Measurements from ENCODE around the gene USP17L17. TPM values are rescaled to one million over a fixed set of nuclear protein-coding genes. Genes with fewer than 3 reads are reported as not detected.
"Not testable (repeated sequence)": the region's sequence is repeated elsewhere in the genome, so short reads cannot be mapped to it uniquely, and the experiment has no call there.

USP17L17 gene
- not detected in 3 replicates for total RNA-seq

GRCh38 chr4:9243579-9243978, at the start of gene USP17L17:
Gene USP17L17 (plus strand): TSS chr4:9243879. CDS start chr4:9243879, 0 bp downstream.
- H3K4me3 Mint-ChIP-seq; H3K36me3 Mint-ChIP-seq; H3K9me3 Mint-ChIP-seq; H3K4me1 Mint-ChIP-seq; DNase-seq (ENCODE audit: low spot score in 2 of 2, unreplicated experiment in 2 of 2); H3K27me3 Mint-ChIP-seq (ENCODE audit: low read depth); H3K27ac Mint-ChIP-seq: not testable (repeated sequence)

GRCh38 chr4:9210357-9210756, 33.3 kb upstream of the USP17L17 start, which contains the start of gene USP17L10:
Gene USP17L10 (plus strand): TSS chr4:9210657. CDS start chr4:9210657, 0 bp downstream.
- not testable (repeated sequence) for H3K9me3 Mint-ChIP-seq; H3K4me3 Mint-ChIP-seq; H3K27me3 Mint-ChIP-seq (ENCODE audit: low read depth); H3K36me3 Mint-ChIP-seq; H3K27ac Mint-ChIP-seq; H3K4me1 Mint-ChIP-seq; DNase-seq (ENCODE audit: low spot score in 2 of 2, unreplicated experiment in 2 of 2)

GRCh38 chr4:9214701-9215100, 29.0 kb upstream of the USP17L17 start:
- H3K27me3 Mint-ChIP-seq (ENCODE audit: low read depth); H3K4me3 Mint-ChIP-seq; H3K4me1 Mint-ChIP-seq; DNase-seq (ENCODE audit: low spot score in 2 of 2, unreplicated experiment in 2 of 2); H3K36me3 Mint-ChIP-seq; H3K27ac Mint-ChIP-seq; H3K9me3 Mint-ChIP-seq: not testable (repeated sequence)

- not testable (repeated sequence) for H3K4me3 Mint-ChIP-seq, H3K36me3 Mint-ChIP-seq
Measured at GRCh38 chr4:9215105-9215504, 28.6 kb upstream of the USP17L17 start, which contains the start of gene USP17L11. Gene USP17L11 (plus strand): TSS chr4:9215405. CDS start chr4:9215405, 0 bp downstream.

GRCh38 chr4:9219852-9220251, 23.8 kb upstream of the USP17L17 start, which contains the start of gene USP17L12:
Gene USP17L12 (plus strand): TSS chr4:9220152. CDS start chr4:9220152, 0 bp downstream.
- not testable (repeated sequence) for H3K27ac Mint-ChIP-seq; DNase-seq (ENCODE audit: low spot score in 2 of 2, unreplicated experiment in 2 of 2); H3K4me3 Mint-ChIP-seq; H3K4me1 Mint-ChIP-seq; H3K27me3 Mint-ChIP-seq (ENCODE audit: low read depth); H3K9me3 Mint-ChIP-seq; H3K36me3 Mint-ChIP-seq

More at GRCh38 chr4:9215105-9215504, 28.6 kb upstream of the USP17L17 start, which contains the start of gene USP17L11:
- H3K27me3 Mint-ChIP-seq (ENCODE audit: low read depth); H3K9me3 Mint-ChIP-seq; DNase-seq (ENCODE audit: low spot score in 2 of 2, unreplicated experiment in 2 of 2); H3K27ac Mint-ChIP-seq; H3K4me1 Mint-ChIP-seq: not testable (repeated sequence)

GRCh38 chr4:9224596-9224995, 19.1 kb upstream of the USP17L17 start, which contains the start of gene USP17L13:
Gene USP17L13 (plus strand): TSS chr4:9224896. CDS start chr4:9224896, 0 bp downstream.
- H3K27me3 Mint-ChIP-seq (ENCODE audit: low read depth); H3K4me1 Mint-ChIP-seq; H3K4me3 Mint-ChIP-seq; H3K27ac Mint-ChIP-seq; DNase-seq (ENCODE audit: low spot score in 2 of 2, unreplicated experiment in 2 of 2); H3K9me3 Mint-ChIP-seq; H3K36me3 Mint-ChIP-seq: not testable (repeated sequence)

- H3K9me3 Mint-ChIP-seq; H3K4me3 Mint-ChIP-seq; H3K27me3 Mint-ChIP-seq (ENCODE audit: low read depth); H3K36me3 Mint-ChIP-seq; H3K4me1 Mint-ChIP-seq; H3K27ac Mint-ChIP-seq: not testable (repeated sequence)
- DNase-seq (ENCODE audit: low spot score in 2 of 2, unreplicated experiment in 2 of 2): peak in 1 of 2 experiments; percentile 33
Measured at GRCh38 chr4:9230249-9230648, 13.4 kb upstream of the USP17L17 start.

GRCh38 chr4:9234085-9234484, 9.6 kb upstream of the USP17L17 start, which contains the start of gene USP17L15:
Gene USP17L15 (plus strand): TSS chr4:9234385. CDS start chr4:9234385, 0 bp downstream.
- H3K36me3 Mint-ChIP-seq; H3K4me3 Mint-ChIP-seq; H3K9me3 Mint-ChIP-seq; H3K27me3 Mint-ChIP-seq (ENCODE audit: low read depth); H3K4me1 Mint-ChIP-seq; H3K27ac Mint-ChIP-seq; DNase-seq (ENCODE audit: low spot score in 2 of 2, unreplicated experiment in 2 of 2): not testable (repeated sequence)

GRCh38 chr4:9238461-9238860, 5.2 kb upstream of the USP17L17 start:
- H3K9me3 Mint-ChIP-seq; H3K27ac Mint-ChIP-seq; H3K4me1 Mint-ChIP-seq; H3K27me3 Mint-ChIP-seq (ENCODE audit: low read depth); DNase-seq (ENCODE audit: low spot score in 2 of 2, unreplicated experiment in 2 of 2); H3K36me3 Mint-ChIP-seq; H3K4me3 Mint-ChIP-seq: not testable (repeated sequence)

- not testable (repeated sequence) for H3K36me3 Mint-ChIP-seq; H3K27me3 Mint-ChIP-seq (ENCODE audit: low read depth); H3K9me3 Mint-ChIP-seq; H3K27ac Mint-ChIP-seq; H3K4me1 Mint-ChIP-seq; H3K4me3 Mint-ChIP-seq
- DNase-seq (ENCODE audit: low spot score in 2 of 2, unreplicated experiment in 2 of 2): peak; percentile 16 to 25
Measured at GRCh38 chr4:9247953-9248680, 4.4 kb downstream of the USP17L17 start, which contains the start of gene USP17L18. Gene USP17L18 (plus strand): TSS chr4:9248630. CDS start chr4:9248630, 0 bp downstream.

GRCh38 chr4:9253078-9253477, 9.4 kb downstream of the USP17L17 start, which contains the start of gene USP17L19:
Gene USP17L19 (plus strand): TSS chr4:9253378. CDS start chr4:9253378, 0 bp downstream.
- DNase-seq (ENCODE audit: low spot score in 2 of 2, unreplicated experiment in 2 of 2); H3K36me3 Mint-ChIP-seq; H3K4me3 Mint-ChIP-seq; H3K4me1 Mint-ChIP-seq; H3K9me3 Mint-ChIP-seq; H3K27me3 Mint-ChIP-seq (ENCODE audit: low read depth); H3K27ac Mint-ChIP-seq: not testable (repeated sequence)

- not testable (repeated sequence) for H3K36me3 Mint-ChIP-seq; H3K9me3 Mint-ChIP-seq; H3K27ac Mint-ChIP-seq; H3K27me3 Mint-ChIP-seq (ENCODE audit: low read depth); DNase-seq (ENCODE audit: low spot score in 2 of 2, unreplicated experiment in 2 of 2); H3K4me3 Mint-ChIP-seq; H3K4me1 Mint-ChIP-seq
Measured at GRCh38 chr4:9257824-9258223, 14.1 kb downstream of the USP17L17 start, which contains the start of gene USP17L20. Gene USP17L20 (plus strand): TSS chr4:9258124. CDS start chr4:9258124, 0 bp downstream.

- not testable (repeated sequence) for H3K9me3 Mint-ChIP-seq; H3K4me1 Mint-ChIP-seq; H3K4me3 Mint-ChIP-seq; H3K27ac Mint-ChIP-seq; DNase-seq (ENCODE audit: low spot score in 2 of 2, unreplicated experiment in 2 of 2); H3K27me3 Mint-ChIP-seq (ENCODE audit: low read depth); H3K36me3 Mint-ChIP-seq
Measured at GRCh38 chr4:9262572-9262971, 18.9 kb downstream of the USP17L17 start, which contains the start of gene USP17L21. Gene USP17L21 (plus strand): TSS chr4:9262872. CDS start chr4:9262872, 0 bp downstream.

- DNase-seq (ENCODE audit: low spot score in 2 of 2, unreplicated experiment in 2 of 2); H3K27me3 Mint-ChIP-seq (ENCODE audit: low read depth); H3K36me3 Mint-ChIP-seq; H3K9me3 Mint-ChIP-seq; H3K4me3 Mint-ChIP-seq; H3K4me1 Mint-ChIP-seq; H3K27ac Mint-ChIP-seq: not testable (repeated sequence)
Measured at GRCh38 chr4:9267319-9267718, 23.6 kb downstream of the USP17L17 start, which contains the start of gene USP17L22. Gene USP17L22 (plus strand): TSS chr4:9267619. CDS start chr4:9267619, 0 bp downstream.

Measured in mesothelial cell of epicardium (in vitro differentiated cells).